HG02852 (cell line): ENCODE results near the gene SLC25A22.

Source experiments
- ATAC-seq: cut with Tn5 transposase; IDR thresholded peaks from one replicate; pipeline ENCODE4 v1.9.1; 2021; ENCODE audit warnings: mild to moderate bottlenecking, moderate library complexity; ENCODE audit not compliant: unreplicated experiment

SLC25A22 gene

DNA sequence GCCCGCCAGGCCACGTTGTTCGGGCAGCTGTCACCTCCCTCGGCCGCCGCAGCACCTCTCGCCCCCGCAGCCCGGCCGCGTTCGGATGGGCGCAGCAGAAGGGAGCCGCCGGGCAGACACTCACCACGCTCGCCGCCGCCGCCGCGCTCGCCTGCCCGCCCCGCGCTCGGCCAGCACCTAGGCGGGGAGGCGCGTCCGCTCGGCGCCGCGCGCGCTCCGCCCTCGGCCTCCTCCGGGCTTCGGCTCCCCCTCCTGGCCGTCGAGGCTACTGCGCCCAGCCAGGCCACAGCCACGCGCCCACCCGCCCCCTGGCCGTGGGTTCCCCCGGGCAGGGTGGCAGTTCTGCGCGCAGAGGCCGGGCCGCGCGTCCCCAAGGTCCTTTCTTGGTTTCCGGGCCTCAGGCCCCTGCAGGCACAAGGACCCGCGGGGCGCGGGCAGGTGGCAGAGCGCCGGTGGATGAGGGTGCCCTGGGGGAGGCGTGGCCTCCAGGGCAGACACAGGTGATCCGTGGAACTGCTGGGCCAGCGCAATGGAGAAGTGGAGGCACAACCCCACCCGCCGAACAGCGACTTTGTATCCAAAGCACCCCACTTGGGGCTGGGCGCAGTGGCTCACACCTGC lies at the start of gene SLC25A22:
TSS of gene SLC25A22 (minus strand) at position 189 of the 621 bp plus-strand sequence. CDS start 3,275 bp downstream, outside the sequence.
- peak; percentile 64 for ATAC-seq

DNA sequence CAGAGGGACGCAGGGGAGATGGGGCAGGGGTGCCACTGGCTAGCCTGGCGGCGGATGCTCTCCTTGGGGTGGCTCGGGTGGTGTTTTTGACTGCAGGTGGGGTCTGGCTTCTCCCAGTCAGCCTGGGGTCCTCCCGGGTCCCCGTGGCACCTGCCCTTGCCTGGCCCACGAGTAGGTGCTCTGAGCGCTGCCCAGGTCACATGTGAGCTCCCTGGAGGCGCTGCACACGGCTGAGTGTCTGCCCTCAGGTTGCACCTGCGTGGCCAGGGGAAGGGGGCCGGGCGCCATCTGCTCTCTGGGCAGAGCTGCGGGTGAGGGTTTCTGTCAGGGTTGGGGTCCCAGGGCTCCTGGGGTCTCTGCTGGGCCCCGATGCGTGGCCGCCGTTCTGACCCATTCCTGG lies 49.8 kb upstream of the SLC25A22 start:
- no peak for ATAC-seq

DNA sequence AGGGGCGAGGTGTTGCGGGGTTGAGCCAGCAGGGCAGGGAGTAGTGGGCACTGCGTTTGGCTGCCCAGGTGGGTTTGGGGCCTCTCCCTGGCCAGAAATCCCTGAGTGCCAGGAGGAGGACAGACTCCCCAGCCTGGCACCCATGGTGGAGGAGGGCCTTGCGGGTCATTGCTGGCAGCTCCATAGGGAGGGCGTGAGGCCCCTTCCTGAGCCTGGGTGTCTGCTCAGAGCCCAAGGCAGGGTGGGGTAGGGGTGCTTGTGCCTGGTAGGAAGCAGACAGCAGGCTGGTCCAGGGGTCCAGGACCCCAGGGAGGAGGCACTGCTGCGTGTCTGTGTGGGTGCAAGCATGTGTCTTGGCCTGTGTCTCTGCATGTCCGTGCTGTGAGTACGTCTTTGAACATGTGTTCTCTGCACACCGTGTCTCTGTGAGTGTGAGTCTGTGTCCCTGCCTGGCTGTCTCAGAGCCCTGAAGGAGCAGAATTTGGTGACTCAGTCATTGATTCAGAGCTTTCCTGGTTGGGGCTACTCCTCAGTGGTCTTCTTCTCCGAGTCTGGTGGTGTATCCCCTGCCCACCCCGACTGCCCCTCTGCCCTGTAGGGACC lies 48.5 kb upstream of the SLC25A22 start:
- ATAC-seq = no peak

DNA sequence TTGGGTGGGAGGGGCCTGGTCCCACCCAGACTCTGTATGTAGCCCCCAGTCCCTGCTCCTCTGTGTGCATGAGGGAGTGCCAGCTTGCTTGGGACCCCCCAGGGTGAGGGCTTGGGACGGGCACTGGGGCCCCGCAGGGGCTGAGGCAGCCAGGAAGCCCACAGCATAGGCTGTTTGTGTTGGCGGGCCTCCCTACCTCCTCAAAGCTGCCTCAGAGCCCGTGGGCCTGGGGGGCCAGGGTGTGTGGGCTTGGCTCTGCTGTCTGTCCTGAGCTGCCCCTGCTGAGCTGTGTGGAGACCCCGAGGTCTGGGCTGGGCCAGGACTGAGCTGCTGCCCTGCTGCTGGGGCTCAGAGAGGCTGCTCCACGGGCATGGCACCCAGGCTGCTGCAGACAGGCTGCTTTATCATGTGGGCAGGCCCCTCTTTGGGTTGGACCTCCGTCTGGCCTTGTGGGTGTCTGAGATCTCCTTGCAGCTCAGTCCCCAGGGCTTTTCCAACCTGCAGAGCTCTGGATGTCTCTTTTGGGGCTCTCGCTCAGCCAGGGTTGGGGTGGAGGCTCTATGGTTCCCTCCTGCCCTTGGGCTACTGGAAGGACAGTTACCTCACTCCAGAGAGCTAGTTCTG lies 47.9 kb upstream of the SLC25A22 start:
- no peak for ATAC-seq

DNA sequence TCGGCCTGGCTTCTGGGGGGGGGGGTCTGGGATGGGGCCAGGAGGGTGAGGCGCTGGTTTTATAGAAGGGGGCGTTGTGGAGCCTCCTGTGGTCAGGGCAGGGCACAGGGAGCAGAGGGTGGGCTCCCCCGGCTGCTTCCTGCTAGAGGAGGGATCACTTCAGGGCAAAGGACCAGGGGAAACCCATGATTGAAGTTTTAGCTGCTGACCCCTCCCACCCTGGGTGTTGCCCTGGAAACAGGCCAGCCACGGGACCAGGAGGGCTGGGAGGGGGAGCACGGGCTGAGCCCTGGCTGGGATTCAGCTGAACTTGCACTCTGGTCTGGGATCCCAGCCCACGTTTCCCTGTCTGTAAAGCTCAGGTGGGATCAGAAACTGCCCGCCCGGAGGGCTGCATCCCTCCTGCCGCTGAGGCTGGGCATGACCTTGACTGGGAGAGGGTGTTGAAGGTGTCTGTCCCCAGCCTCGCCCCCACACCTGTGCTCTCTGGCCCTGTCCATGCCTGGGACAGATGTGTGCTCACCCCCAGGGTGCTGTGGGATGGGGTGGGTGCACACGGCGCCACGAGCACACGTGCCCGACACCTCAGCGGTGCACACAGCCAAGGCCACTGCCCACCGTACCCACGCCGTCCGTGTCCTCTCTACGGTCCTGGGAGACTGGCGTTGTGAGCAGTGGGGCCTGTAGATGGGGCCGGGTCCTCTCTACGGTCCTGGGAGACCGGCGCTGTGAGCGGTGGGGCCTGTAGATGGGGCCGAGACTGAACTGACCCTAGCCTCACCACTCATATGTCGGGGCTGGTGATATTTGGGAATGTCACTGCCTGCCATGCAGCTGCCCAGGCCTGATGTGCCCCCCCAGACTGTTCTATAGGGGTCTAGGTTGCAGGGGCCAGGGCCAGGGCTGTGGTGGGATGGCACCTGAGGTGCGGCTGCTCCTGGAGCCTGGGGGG lies 46.9 kb upstream of the SLC25A22 start:
- ATAC-seq = no peak

DNA sequence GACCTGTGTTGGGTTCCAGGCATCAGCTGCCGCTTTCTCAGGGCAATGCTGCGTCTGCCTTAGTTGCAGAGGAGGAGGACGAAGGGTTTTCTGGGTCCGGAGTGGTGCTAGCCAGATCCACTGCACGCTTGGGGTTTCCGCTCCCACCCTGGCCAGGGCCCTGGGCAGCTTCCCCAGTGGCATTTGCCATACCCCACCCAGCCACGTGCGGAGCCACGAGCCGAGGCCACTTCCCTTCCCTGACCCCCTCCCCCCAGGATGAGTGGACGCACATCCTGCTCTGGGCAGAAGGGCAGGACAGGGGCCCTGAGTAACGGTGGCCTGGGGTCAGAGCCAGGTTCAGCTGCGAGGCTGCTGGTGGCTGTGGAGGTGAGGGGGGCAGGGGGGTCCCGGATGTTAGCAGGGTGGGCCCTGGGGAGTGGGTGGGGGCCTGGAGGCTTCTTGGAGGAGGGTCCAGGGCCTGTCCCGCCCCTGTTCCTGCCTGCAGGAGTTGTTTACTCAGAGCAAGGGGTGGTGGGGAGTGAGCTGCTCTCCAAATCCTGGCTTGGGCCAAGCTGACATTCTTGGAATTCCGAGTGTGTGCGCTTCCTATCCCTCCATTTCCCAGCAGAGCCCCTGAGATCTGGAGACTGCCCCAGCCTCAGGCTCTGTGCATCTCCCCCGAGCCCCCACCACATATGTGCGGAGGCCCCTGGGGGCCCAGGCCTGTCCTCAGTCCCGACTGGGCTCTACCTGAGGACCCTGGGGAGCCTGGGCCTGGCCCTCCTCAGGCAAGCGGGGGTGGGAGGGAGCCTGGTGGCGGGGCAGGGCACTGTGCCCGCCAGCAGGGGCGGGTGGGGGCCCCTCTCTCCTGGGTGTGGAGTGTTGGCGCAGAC lies 46.0 kb upstream of the SLC25A22 start:
- ATAC-seq = no peak

DNA sequence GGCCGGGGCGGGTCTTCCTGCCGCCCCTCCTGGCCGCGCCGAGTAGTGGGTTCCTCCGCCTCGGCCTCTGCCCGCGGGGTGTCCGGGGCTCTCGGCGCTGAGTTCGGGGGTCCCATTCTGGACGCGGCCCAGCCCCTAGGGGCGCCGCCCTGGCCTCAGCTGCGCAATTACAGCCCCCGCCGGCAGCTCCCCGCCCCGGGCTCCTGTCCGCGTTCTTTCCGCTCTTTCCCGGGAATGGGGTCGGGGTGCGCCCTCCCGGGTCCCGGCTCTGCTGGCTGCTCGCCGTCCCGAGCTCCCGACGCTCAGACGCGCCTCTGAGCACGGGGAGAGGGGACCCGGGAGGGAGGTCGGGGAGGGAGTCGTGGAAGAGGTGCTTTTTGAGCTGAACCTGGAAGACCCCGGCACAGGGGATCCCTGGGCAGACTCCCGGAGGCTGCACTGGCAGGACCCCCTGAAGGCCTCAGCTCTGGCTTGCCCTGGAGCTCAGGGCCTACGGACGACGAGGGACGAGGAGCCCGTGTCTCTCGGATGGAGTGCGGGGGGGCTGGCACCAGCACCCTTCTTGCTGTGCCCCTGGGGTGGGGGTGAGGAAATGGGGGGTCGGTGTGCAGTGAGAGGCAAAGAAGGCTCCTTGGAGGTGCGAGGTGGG lies 45.1 kb upstream of the SLC25A22 start:
- ATAC-seq = peak; percentile 4

DNA sequence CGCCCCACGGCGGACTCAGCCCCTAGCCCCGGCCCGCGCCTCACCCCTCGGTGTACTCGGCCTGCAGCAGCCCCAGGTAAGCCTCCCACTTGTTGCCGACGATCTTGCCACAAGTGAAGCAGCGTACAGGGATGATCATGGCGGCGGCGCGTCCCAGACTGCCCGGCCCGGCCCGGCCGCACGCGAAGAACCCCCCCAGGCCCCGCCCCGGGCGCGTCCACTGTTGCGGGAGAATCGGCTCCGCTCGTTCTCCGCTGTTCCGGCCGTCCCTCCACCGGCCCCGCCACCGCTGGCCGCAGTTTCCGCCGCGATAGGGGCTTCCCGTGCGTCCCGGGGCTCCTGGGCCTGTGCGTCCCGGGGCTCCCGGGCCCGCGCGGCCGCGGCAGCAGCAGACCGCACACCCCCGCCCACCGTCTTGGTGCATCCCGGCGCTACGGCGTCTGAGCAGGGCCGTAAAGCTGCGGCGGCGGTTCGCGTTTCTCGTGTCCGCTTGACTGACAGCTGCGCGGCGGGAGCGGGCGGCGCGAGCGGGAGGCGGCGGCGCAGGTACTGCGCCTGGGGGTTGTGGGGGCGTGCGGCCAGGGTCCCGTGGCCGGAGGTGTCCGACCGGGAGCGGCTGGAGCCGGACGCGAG lies 44.4 kb upstream of the SLC25A22 start, which contains the start of the genes POLR2L and TSPAN4:
TSS of gene POLR2L (minus strand) at position 160 of the 633 bp plus-strand sequence. CDS start at position 139, 21 bp downstream.
TSS of gene TSPAN4 (plus strand) at position 483 of the 633 bp plus-strand sequence. CDS start 7,453 bp downstream, outside the sequence.
- peak; percentile 56 for ATAC-seq

DNA sequence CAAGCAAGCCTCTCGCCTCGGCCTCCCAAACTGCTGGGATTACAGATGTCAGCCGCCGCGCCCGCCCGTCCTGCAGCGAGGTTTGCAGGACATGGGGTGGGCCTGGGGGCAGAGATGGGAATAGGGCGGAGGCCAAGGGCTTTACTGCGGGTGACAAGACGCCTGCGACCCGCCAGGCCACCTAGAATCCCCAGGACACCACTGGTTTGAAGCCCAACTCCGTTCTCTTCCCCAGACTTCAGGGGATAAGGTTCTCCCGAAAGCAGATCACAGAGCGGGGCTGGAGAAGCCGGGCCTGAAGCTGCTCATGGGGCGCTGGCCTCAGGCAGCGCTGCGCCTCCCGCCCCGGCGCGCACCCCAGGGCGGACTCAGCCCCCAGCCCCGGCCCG lies 43.9 kb upstream of the SLC25A22 start:
- peak; percentile 36 for ATAC-seq

DNA sequence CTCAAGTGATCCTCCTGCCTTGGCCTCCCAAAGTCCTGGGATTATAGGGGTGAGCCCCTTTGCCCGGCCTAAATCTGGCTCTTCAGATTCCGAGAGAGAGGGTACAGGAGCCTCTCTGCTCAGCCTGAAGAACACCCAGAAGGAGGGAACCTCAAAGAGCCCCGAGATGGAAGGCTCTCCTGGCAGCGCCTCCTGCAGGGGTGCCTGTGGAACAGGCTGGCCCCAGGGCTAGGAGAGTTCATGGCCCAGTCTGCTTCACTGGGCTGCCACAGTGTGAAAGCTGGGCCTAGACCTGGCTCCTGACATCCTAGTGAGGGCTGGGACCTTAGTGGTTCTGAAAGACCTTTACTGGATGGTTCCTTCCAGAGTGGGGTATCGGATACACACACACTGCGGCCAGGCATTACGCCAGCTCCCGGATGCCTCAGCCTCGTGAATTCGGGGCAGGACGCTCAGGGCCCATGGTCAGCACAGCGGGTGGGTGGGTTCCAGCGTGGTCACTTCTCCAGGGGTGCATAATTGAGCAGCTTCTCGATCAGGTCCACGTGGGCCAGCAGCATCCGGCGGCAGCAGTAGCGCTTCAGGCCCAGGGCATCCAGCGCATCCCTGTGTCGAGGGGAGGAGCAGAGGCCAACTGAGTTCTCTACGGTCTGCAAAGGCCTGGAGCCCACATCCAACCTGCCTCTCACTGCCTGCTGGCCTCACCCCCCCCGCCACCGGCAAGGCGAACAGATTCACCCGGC lies 42.0 kb upstream of the SLC25A22 start:
- ATAC-seq = no peak

DNA sequence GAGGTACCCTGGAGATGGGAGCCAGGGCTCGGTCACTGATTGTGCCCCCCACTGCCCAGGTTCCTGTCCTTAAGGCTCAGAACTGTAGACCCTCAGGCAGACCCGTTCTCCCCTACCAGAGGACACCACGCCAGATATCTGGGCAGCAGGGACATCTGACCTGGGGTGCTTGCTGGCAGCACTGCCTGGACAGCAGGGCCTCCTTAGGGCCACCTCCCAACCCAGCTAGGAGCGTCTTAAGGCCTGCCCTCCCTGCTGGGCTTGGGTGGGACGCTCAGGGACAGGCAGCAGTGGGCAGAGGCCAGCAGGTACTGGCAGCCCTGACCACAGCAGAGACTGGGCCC lies 41.2 kb upstream of the SLC25A22 start:
- no peak for ATAC-seq

DNA sequence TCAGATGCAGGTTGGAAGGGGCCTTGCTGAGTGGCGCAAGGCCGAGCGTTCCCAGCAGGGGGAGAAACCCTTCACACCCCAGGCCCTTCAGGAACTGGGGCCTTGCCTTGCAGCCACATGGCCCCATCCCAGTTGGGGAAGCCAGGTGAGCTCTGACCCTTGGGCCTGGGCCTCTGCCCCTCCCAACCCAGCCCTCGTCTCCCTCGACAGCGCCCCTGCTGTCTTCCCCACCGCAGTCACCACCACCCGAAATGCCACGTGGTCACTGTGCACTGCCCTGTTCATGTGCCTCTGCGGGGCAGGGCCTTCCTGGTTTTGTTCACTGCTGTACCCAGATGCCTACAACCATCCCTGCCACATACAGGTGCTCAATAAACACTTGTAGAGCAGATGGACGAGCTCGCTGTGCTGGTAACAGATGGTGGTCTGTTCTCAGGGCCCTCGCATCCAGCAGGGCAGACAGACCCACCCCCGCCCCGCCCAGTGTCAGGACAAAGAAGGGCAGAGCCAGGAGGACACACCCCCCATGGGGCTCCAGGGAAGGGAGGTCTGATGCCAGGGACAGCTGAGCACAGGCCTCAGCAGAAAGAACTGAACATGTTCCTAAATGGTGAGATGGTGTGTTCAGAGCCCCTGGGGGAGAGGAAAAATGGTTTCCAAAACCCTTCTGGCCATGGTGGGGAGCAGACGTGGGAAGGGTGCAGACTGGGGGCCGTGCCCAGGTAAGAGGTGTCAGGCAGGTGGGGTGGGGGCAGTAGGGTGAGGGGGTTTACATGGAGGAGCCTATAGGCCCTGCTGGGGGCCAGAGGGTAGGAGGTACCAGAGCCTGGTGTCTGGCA lies 40.6 kb upstream of the SLC25A22 start:
- ATAC-seq = no peak

DNA sequence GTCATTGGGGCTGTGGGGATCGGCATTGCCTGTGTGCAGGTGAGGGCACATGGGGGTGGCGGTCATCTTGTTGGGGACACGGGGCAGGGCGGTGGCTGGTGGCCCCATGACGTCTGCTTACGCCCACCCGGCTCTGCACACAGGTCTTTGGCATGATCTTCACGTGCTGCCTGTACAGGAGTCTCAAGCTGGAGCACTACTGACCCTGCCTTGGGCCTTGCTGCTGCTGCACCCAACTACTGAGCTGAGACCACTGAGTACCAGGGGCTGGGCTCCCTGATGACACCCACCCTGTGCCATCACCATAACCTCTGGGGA lies 39.9 kb upstream of the SLC25A22 start:
- ATAC-seq = no peak

DNA sequence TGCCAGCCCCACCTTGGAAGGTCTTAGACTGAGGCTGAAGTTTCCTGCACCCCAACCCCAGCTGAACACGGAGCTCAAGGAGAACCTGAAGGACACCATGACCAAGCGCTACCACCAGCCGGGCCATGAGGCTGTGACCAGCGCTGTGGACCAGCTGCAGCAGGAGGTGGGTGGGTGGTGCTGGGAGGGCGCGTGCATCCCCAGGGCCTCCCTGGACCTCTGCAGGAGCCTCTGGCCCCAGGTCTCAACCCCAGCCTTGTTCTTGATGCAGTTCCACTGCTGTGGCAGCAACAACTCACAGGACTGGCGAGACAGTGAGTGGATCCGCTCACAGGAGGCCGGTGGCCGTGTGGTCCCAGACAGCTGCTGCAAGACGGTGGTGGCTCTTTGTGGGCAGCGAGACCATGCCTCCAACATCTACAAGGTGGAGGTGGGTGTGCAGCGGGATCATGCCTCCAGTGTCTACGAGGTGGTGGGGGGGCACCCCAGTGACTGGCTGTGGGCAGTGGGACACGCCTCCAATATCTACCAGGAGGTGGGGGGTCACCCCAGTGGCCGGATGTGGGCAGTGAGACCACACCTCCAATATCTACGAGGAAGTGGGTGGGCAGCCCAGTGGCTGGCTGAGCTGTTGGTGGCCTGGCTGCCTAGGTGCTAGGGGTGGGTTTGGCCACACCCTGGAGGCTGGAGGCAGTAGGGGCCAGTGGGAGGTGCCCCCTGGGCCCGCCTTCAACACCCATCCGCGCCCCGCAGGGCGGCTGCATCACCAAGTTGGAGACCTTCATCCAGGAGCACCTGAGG lies 39.3 kb upstream of the SLC25A22 start:
- ATAC-seq = no peak

DNA sequence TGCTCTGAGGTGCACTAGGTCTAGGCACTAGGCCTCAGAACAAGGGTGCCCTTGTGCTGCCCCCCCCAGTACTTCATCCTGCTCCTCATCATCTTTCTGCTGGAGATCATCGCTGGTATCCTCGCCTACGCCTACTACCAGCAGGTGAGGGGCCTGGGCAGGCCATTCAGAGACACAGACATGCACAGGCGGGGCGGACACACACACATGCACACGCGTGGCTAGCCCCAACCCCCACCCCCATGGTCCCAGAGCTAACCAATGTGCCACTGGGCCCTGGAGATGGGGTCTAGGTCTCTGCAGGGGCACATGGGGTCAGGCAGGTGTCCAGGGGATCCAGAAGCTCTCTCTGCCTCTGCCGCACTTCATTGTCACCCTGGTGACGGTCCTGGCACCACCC lies 38.6 kb upstream of the SLC25A22 start:
- no peak for ATAC-seq

DNA sequence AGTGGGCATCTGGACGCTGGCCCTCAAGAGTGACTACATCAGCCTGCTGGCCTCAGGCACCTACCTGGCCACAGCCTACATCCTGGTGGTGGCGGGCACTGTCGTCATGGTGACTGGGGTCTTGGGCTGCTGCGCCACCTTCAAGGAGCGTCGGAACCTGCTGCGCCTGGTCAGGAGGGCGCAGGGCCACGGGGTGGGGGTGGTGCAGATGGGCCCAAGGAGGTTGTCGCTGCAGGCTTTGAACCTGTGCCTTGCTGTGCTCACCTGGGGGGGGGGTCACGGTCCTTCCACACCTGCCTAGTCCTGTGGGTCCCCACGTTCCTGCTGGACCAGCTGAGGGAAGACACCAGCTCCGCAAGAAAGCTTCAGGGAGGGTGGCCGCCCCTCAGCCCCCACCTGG lies 38.2 kb upstream of the SLC25A22 start:
- ATAC-seq = no peak
